ENCODE data around the gene TMEM121B. TPM values are rescaled to one million over a fixed set of nuclear protein-coding genes. Genes with fewer than 3 reads are reported as not detected.

TMEM121B gene
- polyA plus RNA-seq, 2 donors = 0.19 to 0.33 TPM

- Histone ChIP-seq H3K4me3 (ENCODE audit: low read depth in 1 of 2, low read length in 2 of 2) (no peak overlapping the region), H3K27ac (ENCODE audit: low read depth in 2 of 2, low read length in 1 of 2) (no peak overlapping the region), H3K27me3 (ENCODE audit: control insufficient read depth in 1 of 2, insufficient read depth in 2 of 2, low read length in 2 of 2) (no peaks in the 10 kb centered on the region), H3K36me3 (ENCODE audit: control insufficient read depth in 2 of 2, insufficient read depth in 2 of 2, low read length in 1 of 2) (no peaks in the 10 kb centered on the region), H3K9me3 (ENCODE audit: control insufficient read depth in 2 of 2, insufficient read depth in 1 of 2, low read depth in 1 of 2, low read length in 1 of 2) (no peaks in the 10 kb centered on the region), H3K4me1 (ENCODE audit: control insufficient read depth in 2 of 2, insufficient read depth in 2 of 2, low read length in 1 of 2) (no peaks in the 10 kb centered on the region)
These were observed 43.9 kb downstream of the TMEM121B start for GRCh38 chr22:17077255-17077654.

- Histone ChIP-seq H3K4me1 (ENCODE audit: control insufficient read depth in 2 of 2, insufficient read depth in 2 of 2, low read length in 1 of 2) (no peaks in the 10 kb centered on the region), H3K9me3 (ENCODE audit: control insufficient read depth in 2 of 2, insufficient read depth in 1 of 2, low read depth in 1 of 2, low read length in 1 of 2) (no peaks in the 10 kb centered on the region), H3K27me3 (ENCODE audit: control insufficient read depth in 1 of 2, insufficient read depth in 2 of 2, low read length in 2 of 2) (no peaks in the 10 kb centered on the region), H3K36me3 (ENCODE audit: control insufficient read depth in 2 of 2, insufficient read depth in 2 of 2, low read length in 1 of 2) (no peaks in the 10 kb centered on the region), H3K27ac (ENCODE audit: low read depth in 2 of 2, low read length in 1 of 2) (no peak overlapping the region), H3K4me3 (ENCODE audit: low read depth in 1 of 2, low read length in 2 of 2) (no peak overlapping the region)
These were observed 46.5 kb downstream of the TMEM121B start for GRCh38 chr22:17074648-17075002.

GRCh38 chr22:17072877-17073276 is 48.3 kb downstream of the TMEM121B start:
- no peaks in the 10 kb centered on the region for H3K9me3 ChIP-seq (ENCODE audit: control insufficient read depth in 2 of 2, insufficient read depth in 1 of 2, low read depth in 1 of 2, low read length in 1 of 2)
- WGBS, 2 donors = 78% methylated on average over 1 of the region's 1 CpG
- H3K27ac ChIP-seq (ENCODE audit: low read depth in 2 of 2, low read length in 1 of 2) = no peak overlapping the region
- H3K4me1 ChIP-seq (ENCODE audit: control insufficient read depth in 2 of 2, insufficient read depth in 2 of 2, low read length in 1 of 2) = no peaks in the 10 kb centered on the region
- H3K36me3 ChIP-seq (ENCODE audit: control insufficient read depth in 2 of 2, insufficient read depth in 2 of 2, low read length in 1 of 2) = no peaks in the 10 kb centered on the region
- no peak overlapping the region for H3K4me3 ChIP-seq (ENCODE audit: low read depth in 1 of 2, low read length in 2 of 2)
- H3K27me3 ChIP-seq (ENCODE audit: control insufficient read depth in 1 of 2, insufficient read depth in 2 of 2, low read length in 2 of 2) = no peaks in the 10 kb centered on the region

Other genes with a start within 250 kb of the TMEM121B start
- not detected for gene GAB4, start 113.1 kb downstream of the TMEM121B start, polyA plus RNA-seq
- 1 to 10 TPM; 3.8 TPM for gene IL17RA, start 36.4 kb downstream of the TMEM121B start, polyA plus RNA-seq
- 10 to 100 TPM; 15.2 to 26.4 TPM for gene HDHD5, start 37.9 kb upstream of the TMEM121B start, polyA plus RNA-seq
- gene ADA2, start 98.1 kb upstream of the TMEM121B start, polyA plus RNA-seq = 1 to 10 TPM; 2.7 to 5.2 TPM
- gene CECR2, start 248.1 kb upstream of the TMEM121B start, polyA plus RNA-seq = under 1 TPM; 0.09 to 0.33 TPM